Colonic mucosa (tissue), 4 donors: Measurements from ENCODE around the gene GCLC. TPM values are rescaled to one million over a fixed set of nuclear protein-coding genes. Genes with fewer than 3 reads are reported as not detected.
A peak's percentile ranks its signal among the peaks of the same experiment; 100 is the strongest.

Source experiments
- DNase-seq: peaks from one replicate; pipeline ENCODE4 v3.0.0-alpha.2; 2020
- H3K27ac ChIP-seq: fragments of 200-600 bp; one replicate; pipeline ENCODE4 v1.8.0; 2021
- H3K27me3 ChIP-seq: fragments of 200-600 bp; one replicate; pipeline ENCODE4 v1.8.0; 2021
- H3K36me3 ChIP-seq: fragments of 200-600 bp; one replicate; pipeline ENCODE4 v1.8.0; 2021
- H3K4me1 ChIP-seq: fragments of 200-600 bp; one replicate; pipeline ENCODE4 v1.8.0; 2021; ENCODE audit warnings: mild to moderate bottlenecking
- H3K4me3 ChIP-seq: fragments of 200-600 bp; one replicate; pipeline ENCODE4 v1.8.0; 2021
- H3K9ac ChIP-seq, 2 donors: one replicate each; pipeline ENCODE4 v1.7.0; 2013; ENCODE audit warnings: control low read depth in 2 of 2, low read depth in 2 of 2, low read length in 2 of 2
- H3K9me3 ChIP-seq: fragments of 200-600 bp; one replicate; pipeline ENCODE4 v1.8.0; 2021
- intact Hi-C: fragments of 100-400 bp; cut with DNase I; formaldehyde crosslinking; loops from one replicate; pipeline ENCODE4 v1.14.1; 2022
- total RNA-seq, 2 donors: library from RNA; stranded (reverse); fragmentation: NEBNext Ultra II Directional in 1 of 2; extraction: Animal tissue kit (Norgen Biotek cat#: 25700) in 1 of 2; gene quantifications; one replicate each; pipeline ENCODE4 v1.2.1, GENCODE V29; 2021
- TF ChIP-seq, protein P1 (sequence below): fragments of 200-600 bp; IDR thresholded peaks from one replicate; pipeline ENCODE4 v1.8.0; 2022; ENCODE audit warnings: antibody characterized with exemption, mild to moderate bottlenecking
- donor health status: healthy.
- donor health status: DM: no; HTN: no; CAD: no.
- donor health status: DM: no; HTN: no; CAD: no.

GCLC gene
- total RNA-seq, 2 donors from 2014 or later = 35.0 to 37.1 TPM

DNA sequence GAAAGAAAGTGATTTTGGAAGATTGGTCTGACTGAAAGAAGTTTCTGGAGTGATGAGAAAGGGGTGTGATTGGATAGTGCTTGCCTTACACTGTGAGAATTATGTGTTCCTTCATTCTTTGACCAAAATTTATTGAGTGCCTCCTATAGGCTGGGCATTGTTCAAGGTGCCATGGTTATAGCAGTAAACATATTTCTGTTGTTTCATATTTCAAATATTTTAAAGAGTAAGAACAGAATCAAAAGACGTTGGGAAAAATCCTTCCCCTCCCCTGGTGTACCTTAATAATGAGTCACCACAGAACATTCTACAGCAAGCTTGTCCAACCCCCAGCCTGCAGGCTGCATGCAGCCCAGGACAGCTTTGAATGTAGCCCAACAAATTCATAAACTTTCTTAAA is 78.6 kb downstream of the GCLC start:
- no peaks in the 10 kb centered on the region for H3K9me3 ChIP-seq
- intact Hi-C loops = no loop called here
- TF ChIP-seq, protein P1, sequence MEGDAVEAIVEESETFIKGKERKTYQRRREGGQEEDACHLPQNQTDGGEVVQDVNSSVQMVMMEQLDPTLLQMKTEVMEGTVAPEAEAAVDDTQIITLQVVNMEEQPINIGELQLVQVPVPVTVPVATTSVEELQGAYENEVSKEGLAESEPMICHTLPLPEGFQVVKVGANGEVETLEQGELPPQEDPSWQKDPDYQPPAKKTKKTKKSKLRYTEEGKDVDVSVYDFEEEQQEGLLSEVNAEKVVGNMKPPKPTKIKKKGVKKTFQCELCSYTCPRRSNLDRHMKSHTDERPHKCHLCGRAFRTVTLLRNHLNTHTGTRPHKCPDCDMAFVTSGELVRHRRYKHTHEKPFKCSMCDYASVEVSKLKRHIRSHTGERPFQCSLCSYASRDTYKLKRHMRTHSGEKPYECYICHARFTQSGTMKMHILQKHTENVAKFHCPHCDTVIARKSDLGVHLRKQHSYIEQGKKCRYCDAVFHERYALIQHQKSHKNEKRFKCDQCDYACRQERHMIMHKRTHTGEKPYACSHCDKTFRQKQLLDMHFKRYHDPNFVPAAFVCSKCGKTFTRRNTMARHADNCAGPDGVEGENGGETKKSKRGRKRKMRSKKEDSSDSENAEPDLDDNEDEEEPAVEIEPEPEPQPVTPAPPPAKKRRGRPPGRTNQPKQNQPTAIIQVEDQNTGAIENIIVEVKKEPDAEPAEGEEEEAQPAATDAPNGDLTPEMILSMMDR = no peak
- DNase-seq = no peak
- no peaks in the 10 kb centered on the region for H3K27me3 ChIP-seq
- no peaks in the 10 kb centered on the region for H3K4me1 ChIP-seq
- no peak overlapping the region for H3K9ac ChIP-seq
- no peak overlapping the region for H3K4me3 ChIP-seq
- no peak overlapping the region for H3K27ac ChIP-seq
- H3K36me3 ChIP-seq = no peaks in the 10 kb centered on the region

DNA sequence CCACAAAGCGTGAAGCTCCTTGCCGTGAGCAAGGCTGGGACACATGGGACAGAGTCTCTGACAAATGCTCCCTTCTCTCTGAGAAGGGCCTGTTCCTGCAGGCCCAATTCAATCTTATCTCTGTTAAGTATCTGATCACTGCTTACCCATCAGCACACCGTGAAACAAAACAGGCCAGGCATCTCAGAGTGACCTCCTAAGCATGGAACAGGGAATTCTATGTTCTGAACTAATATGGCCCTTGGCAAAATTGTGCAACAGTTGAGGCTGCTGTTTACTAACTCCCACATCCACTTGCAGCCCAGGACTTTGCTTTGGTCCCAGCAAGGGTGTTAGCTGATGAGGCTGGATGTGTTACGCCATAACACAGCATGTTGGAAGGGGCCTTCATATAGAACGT is 79.2 kb downstream of the GCLC start:
- Histone ChIP-seq H3K27ac (no peak overlapping the region), H3K4me3 (no peak overlapping the region), H3K27me3 (no peaks in the 10 kb centered on the region), H3K36me3 (no peaks in the 10 kb centered on the region), H3K9me3 (no peaks in the 10 kb centered on the region), H3K4me1 (no peaks in the 10 kb centered on the region), H3K9ac (no peak overlapping the region)
- TF ChIP-seq, protein P1 = no peak
- intact Hi-C loops = no loop called here
- no peak for DNase-seq

DNA sequence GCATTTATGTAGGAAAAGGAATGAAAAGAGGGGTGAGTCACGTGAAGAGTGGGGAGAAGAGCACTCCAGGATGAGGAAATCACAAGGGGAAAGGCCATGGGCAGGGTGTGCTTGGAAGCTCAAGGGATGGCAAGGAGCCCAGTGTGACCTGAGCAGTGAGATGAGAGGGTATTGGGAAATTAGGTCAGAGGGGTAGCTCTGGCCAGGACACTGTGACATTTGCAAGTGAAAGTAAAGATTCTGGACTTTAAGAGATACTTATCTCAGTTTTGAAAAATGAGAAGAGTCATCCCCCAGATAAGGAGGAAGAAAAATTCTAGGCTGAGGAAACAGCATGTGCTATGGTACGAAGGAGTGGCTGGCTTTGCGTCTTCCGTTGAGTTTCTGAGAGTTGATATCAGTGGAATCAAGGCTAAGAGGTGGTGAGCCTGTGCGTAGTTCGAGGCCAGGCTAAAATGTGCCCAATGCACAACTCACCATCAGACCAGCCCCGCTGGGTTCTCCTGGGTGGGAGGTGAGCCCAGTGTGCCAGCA is 79.9 kb downstream of the GCLC start:
- no peaks in the 10 kb centered on the region for H3K4me1 ChIP-seq
- no peak overlapping the region for H3K27ac ChIP-seq
- H3K9ac ChIP-seq = no peak overlapping the region
- intact Hi-C loops = no loop called here
- H3K4me3 ChIP-seq = no peak overlapping the region
- no peaks in the 10 kb centered on the region for H3K9me3 ChIP-seq
- TF ChIP-seq, protein P1 = no peak
- no peaks in the 10 kb centered on the region for H3K27me3 ChIP-seq
- no peak for DNase-seq
- H3K36me3 ChIP-seq = no peaks in the 10 kb centered on the region

DNA sequence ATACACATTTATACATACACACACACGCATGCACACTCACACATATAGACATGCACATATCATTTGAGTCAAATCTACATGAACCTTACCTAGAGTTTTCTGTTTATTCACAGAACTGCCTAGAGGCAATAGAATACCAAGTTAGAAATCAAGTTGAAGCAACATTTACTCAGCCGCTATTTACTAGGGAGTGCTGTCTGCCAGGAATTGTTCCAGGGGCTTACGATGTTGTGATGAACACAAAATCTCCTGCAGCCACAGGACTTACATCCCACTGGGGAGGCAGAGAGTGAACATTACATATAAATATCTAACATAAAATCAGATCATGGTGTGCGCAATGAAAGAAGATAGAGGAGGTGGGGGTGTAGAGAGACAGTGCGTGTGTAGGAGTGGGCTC is 80.4 kb downstream of the GCLC start:
- H3K9me3 ChIP-seq = no peaks in the 10 kb centered on the region
- H3K36me3 ChIP-seq = no peaks in the 10 kb centered on the region
- intact Hi-C loops = no loop called here
- no peak overlapping the region for H3K4me3 ChIP-seq
- H3K9ac ChIP-seq = no peak overlapping the region
- no peaks in the 10 kb centered on the region for H3K4me1 ChIP-seq
- no peak overlapping the region for H3K27ac ChIP-seq
- no peaks in the 10 kb centered on the region for H3K27me3 ChIP-seq
- DNase-seq = no peak
- TF ChIP-seq, protein P1 = no peak

DNA sequence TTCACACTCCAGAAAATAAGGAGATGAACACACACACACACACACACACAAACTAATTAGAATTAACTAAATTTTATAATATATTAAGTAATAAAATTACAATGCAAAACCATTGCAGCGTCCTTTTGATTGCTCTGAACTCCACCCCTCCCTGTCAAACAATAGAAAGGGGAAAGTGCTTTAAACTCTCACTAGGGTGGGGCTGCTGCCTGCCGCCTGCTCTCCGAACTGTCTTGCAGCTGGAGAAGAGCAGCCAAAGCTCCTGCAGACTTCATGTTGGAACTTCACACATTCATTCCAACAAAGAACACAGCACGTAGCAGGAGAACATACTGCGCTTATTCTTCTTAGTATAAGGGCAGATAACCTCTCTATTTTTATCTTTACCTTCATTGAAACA is 83.2 kb downstream of the GCLC start:
- H3K9ac ChIP-seq = no peak overlapping the region
- H3K4me1 ChIP-seq = no peaks in the 10 kb centered on the region
- no peak overlapping the region for H3K27ac ChIP-seq
- H3K4me3 ChIP-seq = no peak overlapping the region
- no peaks in the 10 kb centered on the region for H3K27me3 ChIP-seq
- no peaks in the 10 kb centered on the region for H3K36me3 ChIP-seq
- no peaks in the 10 kb centered on the region for H3K9me3 ChIP-seq
- TF ChIP-seq, protein P1 = no peak
- intact Hi-C loops = no loop called here
- peak; percentile 25 for DNase-seq
